HG03571 (cell line): Measurements from ENCODE around the gene ANKS4B.
"Not testable (repeated sequence)": the region's sequence is repeated elsewhere in the genome, so short reads cannot be mapped to it uniquely, and the experiment has no call there.

Experiments
- ATAC-seq: cut with Tn5 transposase; IDR thresholded peaks from one replicate; pipeline ENCODE4 v1.9.1; 2021; ENCODE audit not compliant: unreplicated experiment

ANKS4B gene

DNA sequence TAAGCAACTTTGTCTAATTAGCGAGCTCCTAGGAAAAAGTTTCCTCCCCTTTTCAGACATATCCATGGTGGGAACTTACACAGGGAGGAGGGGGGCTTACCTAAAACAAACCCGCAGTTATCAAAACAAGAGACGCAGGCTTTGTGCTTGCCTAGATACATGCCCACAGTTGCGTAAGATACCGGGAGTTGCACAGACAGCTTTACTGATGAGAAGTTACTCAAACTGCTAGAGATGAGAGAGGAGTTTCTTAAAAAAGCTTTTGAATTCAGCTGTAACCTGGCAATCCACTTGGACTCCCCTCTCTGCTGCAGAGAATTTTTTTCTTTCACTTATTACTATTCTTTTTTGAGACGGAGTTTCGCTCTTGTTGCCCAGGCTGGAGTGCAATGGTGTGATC lies 15.3 kb upstream of the ANKS4B start:
- no peak for ATAC-seq

DNA sequence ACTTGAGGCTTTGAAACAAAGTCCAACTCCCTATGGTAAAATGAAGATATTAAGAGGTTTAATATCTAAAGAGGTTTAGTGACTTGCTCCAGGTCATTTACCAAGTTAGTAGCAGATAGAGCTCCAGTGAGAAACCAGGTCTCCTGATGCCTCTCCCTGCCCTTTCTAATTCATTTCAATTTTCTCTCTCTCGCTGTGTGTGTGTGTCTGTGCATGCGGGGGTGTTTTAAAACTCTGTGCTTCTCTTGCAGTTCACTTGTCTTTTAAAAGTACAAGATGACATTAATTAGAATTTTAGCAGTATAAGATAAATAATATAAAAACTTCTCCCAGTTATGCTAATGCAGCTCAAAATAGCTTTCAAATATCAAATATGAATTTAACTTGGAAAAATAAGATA lies 13.9 kb upstream of the ANKS4B start:
- ATAC-seq: no peak

DNA sequence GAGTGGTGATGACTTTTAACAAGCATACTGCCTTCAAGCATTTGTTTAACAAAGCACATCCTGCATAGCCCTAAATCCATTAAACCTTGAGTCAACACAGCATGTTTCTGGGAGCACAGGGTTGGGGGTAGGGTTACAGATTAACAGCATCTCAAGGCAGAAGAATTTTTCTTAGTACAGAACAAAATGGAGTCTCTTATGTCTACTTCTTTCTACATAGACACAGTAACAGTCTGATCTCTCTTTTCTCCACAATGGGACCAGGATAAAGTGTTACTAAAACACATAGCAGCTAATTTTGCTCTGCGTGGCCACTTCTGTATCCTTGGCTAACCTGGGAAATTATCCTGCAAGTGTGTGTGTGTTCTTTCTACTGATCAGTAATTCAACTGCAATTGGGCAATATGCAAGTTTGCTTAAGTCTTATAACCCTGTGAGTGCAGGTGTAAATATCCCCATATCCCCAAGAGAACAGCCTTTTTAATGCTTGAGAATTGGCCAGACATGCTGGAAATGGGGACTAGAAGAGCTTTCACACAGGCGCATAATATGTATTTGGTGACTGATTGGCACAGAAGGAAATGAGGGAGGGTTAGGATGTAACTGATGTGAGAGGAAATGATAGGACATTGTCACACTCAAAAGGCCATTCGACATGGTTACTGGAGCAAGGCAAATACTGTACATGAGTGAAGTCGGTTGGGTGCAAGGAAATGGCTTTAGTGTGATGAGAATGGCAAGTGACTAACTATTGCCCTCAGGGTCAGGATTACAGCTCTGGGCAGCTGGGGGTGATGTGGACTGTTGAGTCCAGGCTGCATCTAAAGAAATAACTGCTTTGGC lies 10.8 kb upstream of the ANKS4B start:
- ATAC-seq: no peak

DNA sequence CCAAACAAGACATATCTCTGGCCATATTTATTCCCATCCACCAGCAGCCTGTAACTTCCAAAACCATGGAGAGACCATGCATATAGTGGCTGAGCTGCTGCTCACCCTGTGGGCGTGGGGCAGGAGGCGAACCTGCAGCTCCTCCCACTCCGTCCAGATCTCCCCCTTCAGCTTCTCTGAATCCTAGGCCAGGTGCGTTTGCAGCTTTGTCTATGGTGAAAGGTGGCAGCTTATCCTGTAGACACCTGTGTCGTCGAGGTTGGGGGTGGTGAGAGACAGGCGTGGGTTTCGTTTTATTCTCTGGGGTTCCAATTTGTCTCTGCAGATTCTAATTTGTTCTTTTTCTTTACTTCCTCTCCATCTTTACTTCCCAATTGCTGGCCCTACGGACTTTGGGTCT lies 9.7 kb upstream of the ANKS4B start:
- no peak for ATAC-seq

DNA sequence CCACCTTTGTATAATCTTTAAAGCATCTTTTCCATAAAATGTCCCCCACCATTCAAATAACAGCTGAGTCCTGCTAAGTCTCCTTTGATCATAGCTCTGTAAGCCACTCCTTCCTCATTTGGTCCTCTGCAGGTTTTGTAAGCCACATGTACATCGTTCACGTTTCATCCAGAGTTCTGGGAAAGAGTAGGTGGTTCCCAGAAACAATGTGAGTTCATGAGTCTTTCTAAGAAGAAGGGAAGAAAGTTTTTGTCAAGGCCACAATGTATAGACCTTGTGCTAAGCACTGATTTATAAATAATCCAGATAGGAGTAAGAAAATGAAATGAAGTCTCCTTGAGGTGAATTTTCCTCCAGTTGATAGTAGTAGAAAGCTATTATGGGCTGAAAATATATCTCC lies 8.7 kb upstream of the ANKS4B start:
- no peak for ATAC-seq

DNA sequence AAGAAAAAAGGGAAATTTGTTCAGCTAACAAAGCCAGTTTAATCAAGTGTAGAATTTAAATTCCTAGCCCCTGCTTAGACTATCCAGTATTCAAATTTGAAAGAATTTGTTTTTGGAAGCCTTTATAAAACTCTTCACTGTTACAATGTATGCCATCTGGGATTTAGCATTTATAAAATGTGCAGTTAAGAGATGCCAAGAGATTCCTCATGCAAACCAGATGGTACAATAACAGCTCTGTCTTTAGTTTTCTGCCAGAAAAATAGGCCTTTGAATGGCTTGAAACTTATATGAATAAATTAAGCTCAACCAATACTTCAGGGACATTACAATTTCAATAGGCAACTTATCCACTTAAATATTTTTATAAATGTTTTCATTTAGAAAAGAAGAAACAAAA lies 6.8 kb upstream of the ANKS4B start:
- ATAC-seq: no peak

DNA sequence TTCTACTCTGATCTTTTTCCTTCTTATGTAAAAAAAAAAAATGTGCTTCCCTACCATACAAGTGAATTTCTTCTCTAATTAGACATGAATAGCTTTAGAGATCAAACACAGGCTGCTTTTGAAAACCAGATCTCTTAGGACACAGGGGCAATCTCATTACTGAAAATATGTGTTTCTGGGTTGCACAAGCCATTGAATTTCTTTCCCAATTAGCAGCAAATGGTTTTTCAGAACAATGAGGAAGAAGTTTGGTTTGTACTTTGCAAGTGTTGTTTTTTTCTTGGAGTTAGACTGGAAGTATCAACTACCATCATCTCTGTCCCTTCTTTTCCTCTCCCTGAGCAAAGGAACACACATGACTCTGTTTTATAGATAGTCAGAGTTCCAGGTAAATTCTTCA lies 5.6 kb upstream of the ANKS4B start:
- no peak for ATAC-seq

DNA sequence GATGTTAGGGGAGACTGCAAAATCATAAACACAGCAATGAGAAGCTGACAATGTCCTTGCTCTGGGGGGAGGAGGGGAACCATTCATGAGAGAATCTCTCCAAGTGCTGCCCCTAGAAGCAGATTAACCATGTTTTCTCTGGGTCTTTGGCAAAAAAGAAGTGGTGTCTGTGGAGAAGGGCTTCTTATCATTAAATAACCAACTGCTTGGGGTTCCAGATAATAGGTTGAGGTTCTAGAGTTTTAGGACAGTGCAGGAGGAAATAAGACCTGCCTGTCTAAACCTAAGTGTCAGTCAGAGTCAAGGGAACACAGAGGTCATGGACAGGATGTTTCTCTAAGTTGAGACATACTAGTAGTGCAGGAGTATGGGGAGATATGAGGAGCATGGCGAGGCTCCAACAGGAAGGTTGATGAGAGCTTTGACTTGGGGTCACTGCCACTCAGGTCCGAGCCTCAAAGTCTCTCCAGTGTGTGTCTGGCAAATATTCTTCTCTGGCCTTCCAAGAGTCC lies 5.1 kb upstream of the ANKS4B start:
- no peak for ATAC-seq

DNA sequence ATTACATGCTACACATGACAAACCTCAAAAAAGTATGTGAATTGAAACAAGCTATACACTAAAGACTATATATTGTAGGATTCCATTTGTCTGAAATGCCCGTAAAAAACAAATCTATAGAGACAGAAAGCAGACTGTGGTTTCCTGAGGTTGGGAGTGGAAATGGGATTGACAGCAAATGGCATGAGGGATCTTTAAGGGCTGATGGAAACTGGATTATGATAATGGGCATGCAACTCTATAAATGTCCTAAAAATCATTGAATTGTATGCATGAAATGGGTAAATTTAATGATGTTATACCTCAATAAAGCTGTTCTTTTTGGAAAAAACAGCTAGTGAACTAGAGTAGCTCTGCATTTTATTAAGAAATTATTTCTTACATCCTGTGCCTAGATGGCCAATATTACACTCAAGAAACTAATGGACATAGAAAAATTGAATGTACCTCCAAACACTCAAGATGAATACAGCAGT lies 416 bp upstream of the ANKS4B start:
- ATAC-seq: no peak

DNA sequence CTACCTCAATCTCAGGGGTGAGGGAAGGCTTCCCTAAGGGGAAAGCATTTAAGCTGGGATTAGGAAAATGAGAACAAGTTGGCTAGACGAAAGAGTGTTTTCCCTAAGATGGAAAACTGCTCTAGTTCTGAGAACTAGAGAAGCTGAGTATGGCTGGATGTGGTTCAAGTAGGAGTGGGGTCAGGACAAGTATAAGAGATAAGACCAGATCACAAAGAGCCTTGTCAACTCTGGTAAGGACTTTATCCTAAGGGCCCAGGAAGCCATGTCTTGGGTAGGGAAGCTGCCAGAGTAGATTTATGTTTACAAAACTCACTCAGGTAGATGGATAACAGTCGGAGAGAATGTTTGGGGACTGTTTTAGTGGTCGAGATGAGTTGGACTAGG lies 1.7 kb downstream of the ANKS4B start:
- no peak for ATAC-seq

DNA sequence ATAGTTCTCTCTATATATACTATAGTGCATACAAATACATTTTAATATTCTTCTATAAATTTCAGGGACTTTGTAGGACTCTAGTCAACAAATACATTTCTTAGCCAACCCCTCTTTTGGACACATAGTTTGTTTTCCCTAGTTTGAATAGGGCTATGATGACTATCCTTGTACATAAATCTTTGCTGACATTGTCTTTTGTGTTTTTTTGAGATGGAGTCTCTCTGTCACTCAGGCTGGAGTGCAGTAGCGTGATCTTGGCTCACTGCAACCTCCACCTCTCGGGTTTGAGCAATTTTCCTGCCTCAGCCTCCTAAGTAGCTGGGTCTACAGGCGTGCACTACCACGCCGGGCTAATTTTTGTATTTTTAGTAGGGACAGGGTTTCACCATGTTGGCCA lies 3.3 kb downstream of the ANKS4B start:
- no peak for ATAC-seq

DNA sequence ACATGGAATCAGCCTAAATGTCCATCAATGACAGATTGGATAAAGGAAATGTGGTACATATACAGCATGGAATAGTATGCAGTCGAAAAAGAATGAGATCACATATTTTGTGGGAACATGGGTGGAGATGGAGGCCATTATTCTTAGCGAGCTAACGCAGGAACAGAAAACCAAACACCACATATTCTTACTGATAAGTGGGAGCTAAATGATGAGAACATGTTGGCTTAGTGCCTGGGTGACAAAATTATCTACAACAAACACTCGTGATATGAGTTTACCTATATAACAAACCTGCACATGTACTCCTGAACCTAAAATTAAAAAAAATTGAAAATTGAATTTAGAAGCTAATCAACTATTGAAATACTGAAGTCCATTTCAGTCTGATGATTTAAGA lies 6.1 kb downstream of the ANKS4B start:
- ATAC-seq: no peak

DNA sequence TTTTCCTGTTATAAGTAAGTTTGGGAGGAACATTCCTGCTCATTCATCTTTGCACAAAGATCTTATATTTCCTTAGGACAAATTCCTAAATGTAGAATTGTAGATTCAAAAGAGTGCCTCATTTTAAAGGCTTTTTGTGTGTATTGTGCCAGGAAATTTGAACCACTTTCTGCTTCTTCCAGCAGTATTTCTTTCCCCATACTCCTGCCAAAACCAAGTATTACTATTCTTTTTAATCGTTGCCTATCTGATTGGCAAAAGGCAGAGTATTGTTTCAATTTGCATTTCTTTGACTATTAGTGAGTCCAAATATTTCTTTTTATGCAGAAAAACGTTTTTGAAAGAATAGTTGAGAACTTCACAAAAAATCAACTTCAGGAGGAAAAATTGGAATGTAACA lies 9.3 kb downstream of the ANKS4B start:
- no peak for ATAC-seq

DNA sequence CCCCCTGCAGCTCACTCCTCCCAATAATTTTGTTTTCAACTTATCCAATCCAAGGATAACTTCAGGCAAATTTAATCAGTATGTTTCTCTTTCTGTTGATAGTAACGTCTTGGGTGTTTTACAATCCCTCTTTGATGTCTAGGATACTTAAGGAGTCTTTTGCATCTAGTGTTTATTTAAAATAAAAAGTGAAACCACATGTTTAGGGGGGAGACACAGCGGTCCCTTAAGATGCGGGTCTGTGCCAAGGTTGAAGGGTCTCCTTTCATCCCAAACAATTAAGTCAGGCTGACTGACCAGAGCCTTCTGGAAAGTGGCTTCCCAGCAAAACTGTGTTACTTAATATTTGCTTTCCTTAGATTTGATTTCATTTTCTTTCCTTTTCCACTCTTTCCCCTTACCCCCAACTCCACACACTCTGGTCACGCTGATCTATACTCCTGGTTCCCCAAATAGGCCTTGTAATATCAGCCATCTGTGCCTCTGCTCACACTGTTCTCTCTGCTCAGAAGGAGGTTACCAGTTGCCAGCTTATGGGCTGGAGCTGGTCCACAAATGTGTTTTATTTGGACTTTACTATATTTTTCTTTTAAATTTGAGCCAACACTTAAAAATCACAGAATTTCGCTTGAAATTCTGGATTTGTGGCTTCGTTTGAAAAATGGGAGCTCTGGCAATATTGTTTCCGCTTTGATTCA lies 11.2 kb downstream of the ANKS4B start:
- ATAC-seq: no peak

DNA sequence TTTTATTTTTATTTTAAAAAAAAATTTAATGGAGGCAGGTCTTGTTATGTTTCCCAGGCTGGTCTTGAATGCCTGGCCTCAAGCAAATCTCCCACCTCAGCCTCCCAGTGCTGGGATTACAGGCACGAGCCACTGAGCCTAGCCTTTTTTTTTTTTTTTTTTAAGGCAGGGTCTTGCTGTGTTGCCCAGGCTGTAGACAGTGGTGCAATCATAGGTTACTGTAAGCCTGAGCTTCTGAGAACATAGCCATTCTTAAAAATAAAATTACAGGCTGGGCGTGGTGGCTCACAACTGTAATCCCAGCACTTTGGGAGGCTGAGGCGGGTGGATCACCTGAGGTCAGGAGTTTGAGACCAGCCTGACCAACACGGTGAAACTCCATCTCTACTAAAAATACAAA lies 14.7 kb downstream of the ANKS4B start:
- ATAC-seq: not testable (repeated sequence)

DNA sequence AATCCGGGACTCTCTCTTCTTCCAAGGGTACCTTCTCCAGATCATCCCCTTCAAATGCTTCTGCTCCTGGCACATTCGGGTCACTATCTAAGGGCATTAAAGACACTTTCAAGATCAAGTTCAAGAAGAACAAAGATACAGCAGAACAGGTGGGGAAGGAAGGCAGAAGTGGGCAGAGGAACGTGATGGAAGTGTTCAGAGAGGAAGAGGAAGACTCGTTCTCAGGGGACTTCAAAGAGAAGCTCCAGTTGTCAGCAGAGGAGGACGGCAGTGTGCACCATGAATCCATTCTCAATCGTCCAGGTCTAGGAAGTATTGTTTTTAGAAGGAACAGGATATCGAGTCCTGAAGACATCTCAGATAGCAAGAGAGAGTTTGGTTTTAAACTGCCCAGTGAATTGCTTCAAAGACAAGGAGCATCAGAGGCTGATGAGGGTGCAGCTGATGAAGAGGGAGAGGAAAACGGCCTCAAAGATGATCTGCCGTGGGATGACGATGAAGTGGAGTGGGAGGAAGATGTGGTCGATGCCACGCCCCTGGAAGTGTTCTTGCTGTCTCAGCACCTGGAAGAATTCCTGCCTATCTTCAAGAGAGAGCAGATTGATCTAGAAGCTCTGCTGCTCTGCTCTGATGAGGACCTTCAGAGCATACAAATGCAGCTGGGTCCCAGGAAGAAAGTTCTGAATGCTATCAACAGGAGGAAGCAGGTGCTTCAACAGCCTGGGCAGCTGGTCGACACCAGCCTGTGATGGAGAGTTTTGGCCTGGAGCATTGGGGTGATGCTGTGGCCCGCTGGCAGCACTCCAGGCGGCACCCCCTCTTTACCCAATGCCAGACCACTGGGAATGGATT lies 16.8 kb downstream of the ANKS4B start:
- no peak for ATAC-seq

DNA sequence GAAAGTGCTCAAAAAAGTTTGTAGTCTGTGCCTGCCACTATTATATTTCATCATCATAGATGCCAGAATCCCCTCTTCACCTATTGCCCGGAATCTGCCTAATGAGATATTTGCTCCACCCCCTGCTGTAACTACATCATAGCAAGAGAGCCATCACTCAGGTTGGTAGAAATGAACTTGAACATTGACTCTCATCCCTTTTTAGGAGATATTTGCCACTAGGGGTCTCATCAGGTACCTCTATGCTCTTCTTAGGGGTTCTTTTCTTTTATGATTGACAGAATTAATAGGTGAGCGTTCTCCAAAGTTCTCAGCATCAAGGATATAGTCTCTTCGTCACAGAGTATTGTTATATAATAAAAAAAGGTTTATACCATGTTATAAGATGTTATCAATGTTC lies 20.0 kb downstream of the ANKS4B start:
- ATAC-seq: no peak

DNA sequence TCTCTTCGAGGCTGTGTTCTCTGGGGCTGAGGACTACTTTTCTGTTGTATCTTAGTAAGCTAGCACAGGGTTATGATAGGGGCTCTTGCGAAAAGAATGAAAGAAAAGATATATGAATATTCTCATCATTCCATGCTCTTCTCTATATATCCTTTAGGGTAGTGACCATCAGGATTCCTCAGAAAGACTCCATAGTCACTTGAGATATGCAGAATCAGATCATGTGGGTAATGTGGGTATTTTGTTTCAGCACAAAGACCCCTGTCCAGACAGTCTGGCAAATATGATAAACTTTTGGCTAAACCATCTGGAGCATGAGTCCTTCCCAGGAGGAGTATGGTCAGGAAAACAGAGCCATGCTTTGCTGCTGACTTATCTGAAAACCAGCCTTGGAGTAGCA lies 23.1 kb downstream of the ANKS4B start:
- no peak for ATAC-seq

DNA sequence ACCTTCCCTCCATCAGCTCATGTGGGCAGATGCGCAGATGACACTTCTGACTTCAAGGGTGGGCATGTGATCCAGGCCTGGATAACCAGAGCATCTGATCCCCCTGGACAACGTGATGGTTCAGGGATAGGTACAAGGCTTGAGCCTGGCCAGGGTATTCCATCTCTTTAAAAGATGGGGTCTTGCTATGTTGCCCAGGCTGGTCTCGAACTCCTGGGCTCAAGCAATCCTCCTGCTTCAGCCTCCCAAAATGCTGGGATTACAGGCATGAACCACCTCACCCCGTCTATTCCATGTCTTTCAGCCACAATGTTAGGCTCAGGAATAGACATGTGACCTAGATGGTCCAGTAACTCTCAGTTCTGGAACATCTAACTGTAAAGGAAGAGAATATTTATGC lies 23.8 kb downstream of the ANKS4B start:
- ATAC-seq: no peak

DNA sequence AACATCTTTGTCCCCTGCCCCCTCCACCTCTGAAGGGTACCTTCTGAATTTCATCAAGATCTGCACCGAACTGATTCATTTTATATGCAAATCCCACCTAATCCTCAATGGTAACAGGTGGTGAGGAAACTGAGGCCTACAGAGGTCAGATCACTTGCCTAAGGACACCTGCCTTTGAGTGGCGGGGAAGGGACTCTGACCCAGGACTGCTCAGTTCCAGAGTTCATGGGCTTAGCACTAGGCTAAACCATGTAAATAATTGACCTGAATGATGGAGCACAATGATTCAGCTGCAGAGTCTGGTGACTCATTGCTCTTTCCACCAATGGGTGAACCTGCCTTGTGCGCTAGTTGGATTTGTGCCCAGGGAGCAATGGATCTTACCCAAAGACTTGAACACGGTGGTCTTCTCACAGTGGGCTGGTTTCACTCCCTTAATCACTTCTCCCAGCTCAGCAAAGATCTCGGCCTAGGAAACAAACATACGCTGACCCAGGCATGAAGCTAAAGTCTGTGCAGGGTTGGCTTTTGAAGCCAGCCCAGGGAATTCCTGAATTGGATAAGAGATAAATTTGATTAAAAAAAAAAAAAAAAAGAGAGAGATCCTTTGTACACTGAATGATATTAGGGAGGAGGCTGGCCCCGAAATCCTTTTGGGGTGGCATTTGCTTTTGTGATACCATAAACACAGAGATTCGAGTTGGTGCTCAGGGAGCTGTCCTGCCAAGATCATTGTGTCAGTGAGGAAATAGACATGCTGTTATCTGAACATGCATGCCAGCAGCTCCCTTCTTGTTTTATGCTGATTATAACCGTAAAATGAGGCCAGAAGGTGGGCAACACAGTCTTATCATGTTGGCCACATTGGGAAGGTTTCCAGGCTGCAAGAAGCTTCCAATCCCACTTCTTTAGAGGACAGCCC lies 27.6 kb downstream of the ANKS4B start:
- no peak for ATAC-seq
